GM21737 (cell line): ENCODE data around the gene TRIM24.
"Not testable (repeated sequence)": the region's sequence is repeated elsewhere in the genome, so short reads cannot be mapped to it uniquely, and the experiment has no call there.

Experiments used
- ATAC-seq: cut with Tn5 transposase; IDR thresholded peaks from one replicate; pipeline ENCODE4 v1.9.1; 2021; ENCODE audit warnings: mild to moderate bottlenecking, moderate library complexity; ENCODE audit not compliant: unreplicated experiment

TRIM24 gene

DNA sequence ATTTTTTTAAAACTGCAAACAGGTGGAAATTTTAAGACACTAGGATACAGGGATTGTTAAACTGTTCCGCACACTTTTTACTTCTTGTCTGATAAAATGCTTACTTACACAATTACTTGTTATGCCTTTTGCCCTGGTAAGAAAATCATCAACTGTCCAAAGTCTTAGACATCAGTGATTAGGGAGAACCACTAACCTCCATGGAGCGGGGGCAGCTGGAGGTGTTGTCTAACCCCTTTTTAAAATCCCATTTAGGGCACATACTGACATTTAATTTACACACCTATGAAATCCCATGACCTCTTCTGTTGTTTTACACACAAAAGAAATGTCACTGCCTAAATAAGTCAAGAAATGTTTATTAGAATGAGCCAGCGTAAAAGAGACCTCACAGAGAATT lies 65.7 kb downstream of the TRIM24 start:
- no peak for ATAC-seq

DNA sequence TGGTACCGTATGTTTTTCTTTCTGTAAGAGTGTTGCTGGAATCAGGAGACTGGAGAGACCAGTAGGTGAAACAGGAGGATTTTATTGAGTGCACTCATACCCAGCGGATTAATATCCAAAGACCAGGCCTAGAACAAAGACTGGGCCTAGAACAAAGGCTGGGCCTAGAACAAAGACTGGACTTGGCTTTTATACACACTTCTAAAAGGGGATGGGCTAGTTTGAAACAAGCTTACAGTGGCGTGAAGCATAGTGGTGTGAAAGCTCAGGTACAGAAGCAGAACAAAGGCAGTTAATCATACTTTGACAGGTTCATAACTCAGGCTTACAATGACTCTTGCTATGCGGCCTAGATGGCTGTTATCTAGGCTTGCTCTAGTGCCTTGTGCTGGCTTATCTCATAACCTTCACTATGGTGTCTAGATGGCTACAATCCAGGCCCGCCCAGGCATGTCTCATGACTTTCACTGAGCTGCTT lies 67.7 kb downstream of the TRIM24 start:
- no peak for ATAC-seq

DNA sequence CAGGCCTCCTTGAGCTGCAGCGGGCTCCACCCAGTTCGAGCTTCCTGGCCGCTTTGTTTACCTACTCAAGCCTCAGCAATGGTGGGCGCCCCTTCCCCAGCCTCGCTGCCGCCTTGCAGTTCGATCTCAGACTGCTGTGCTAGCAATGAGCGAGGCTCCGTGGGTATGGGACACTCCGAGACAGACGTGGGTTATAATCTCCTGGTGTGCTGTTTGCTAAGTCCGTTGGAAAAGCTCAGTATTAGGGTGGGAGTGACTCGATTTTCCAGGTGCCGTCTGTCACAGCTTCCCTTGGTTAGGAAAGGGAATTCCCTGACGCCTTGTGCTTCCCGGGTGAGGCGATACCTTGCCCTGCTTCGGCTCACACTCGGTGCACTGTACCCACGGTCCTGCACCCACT lies 76.8 kb downstream of the TRIM24 start:
- ATAC-seq, result not testable (repeated sequence)

DNA sequence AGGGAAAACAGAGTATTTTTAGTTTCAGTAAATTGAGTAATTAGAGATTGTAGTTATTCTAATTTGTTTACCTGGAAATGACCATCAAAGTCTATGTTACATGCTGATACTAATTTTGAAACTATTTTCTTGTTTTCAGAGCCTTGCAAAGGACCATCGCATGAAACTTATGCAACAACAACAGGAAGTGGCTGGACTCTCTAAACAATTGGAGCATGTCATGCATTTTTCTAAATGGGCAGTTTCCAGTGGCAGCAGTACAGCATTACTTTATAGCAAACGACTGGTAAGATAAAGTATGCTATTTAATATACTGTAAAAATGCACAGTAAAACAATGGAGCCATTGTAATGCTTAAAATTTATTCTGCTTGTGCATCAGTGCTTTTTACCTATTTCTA lies 78.5 kb downstream of the TRIM24 start:
- ATAC-seq, result no peak

DNA sequence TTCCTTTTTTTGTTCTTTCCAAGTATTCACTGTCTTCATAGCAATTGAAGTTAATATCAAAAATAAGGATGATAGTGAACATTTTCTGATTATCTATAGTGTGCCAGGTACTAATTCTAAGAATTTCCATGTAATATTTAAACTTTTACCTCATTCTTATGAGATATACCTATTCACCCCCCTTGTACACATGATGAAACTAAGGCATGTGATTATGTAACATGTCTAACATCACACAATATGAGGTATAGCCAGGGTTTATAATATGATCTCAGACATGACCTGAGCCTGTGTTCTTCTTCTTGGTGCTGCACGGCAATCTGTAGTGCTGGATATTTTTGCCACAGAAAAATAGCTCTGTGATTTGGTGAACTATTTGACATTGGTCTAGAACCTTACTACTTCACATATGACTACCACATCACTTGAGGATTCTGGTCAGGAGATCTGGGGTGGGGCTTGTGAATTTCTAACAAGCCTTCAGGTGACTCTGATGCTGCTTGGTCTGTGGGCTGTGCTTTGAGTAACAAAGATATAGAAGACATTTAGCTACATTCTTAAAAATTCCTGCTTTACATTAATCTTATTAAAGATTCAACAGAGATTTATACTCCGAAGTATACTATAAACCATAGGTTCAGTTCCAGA lies 79.1 kb downstream of the TRIM24 start:
- no peak for ATAC-seq

DNA sequence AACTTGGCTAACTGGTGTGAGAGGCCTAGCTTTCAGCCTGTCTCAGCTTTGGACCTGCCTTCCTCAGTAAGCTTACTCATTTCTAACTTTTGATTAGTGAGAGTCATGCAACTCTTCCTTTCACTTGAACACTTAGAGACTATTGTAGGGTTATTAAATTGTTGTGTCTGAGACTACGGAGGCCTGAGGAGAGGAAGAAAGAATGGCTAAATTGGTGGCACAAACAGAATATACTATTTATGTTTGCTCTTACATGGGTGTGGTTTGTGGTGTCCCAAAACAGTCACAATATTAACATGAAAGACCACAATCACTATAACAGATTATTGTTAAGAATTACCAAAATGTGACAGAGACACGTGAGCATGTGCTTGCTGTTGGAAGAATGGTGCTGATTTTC lies 82.1 kb downstream of the TRIM24 start:
- peak; percentile 85 for ATAC-seq

DNA sequence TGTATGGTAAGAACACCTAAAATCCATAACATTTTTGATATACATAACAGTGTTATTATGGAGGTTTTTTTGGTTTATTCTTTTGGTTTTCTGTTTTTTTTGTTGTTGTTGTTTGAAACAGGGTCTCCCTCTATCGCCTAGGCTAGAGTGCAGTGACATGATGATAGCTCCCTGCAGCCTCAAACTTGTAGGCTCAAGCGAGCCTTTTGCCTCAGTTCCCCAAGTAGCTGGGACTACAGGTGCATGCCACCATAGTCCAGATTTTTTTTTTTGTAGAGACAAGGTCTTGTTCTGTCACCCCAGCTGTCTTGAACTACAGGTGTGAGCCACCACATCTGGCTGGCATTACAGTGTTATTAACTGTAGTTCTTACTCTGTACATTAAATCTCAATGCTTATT lies 83.7 kb downstream of the TRIM24 start:
- ATAC-seq, result no peak

DNA sequence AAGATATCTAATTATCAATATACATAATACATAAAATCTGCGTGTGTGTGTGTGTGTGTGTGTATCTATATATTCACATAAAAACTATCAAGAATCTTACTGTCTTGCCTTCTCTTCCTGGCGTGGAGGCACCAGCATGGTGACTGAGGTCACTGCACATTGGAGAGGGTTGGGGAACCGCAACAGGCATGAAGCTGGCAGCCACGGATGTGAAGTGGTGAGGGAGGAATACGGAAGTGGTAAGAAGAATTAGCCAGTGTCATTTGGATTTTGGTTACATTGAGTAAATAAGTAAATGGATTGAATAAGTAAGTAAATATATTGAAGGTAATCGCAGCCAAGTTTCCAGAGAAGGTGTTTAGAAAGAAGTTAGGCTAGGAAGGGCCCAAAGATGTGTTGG lies 85.1 kb downstream of the TRIM24 start:
- ATAC-seq, result no peak

DNA sequence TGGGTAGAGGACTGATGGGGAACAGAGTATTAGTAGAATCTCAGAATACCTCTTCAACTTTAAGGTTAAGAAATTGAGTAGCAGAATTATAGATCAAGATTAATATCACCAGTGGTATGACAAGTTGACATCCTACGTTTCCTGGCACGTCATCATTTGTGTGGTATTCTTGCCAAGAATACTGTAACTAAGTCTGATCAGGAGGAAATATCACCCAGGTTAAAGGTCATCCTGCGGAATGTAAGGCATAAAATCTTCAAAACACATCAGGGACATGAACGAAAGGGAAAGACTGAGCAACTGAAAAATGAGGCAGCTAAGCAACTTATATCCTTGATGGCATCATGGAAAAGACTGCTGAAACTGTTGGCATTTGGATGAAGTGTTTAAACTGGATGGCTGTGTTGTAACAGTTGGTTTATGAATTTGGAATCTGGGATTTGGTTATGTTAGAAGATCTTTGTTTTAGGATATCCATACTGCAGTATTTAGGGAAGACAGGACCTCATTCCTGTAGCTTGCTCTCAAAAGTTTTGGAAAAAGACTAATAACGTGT lies 86.1 kb downstream of the TRIM24 start:
- ATAC-seq, result no peak

DNA sequence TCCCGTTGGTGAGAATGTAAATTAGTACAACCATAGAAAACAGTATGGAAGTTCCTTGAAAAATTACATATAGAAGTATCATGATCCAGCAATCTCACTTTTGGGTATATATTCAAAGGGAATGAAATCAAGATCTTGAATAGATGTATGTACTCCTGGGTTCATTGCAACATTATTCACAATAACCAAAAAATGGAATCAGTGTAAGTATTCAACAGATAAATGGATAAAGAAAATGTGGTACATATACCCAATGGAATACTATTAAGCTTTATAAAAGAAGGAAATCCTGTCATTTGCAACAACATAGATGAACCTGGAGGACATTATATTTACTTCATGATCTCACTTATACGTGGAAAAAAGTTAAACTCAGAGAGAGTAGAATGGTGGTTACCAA lies 86.8 kb downstream of the TRIM24 start:
- ATAC-seq, result no peak

DNA sequence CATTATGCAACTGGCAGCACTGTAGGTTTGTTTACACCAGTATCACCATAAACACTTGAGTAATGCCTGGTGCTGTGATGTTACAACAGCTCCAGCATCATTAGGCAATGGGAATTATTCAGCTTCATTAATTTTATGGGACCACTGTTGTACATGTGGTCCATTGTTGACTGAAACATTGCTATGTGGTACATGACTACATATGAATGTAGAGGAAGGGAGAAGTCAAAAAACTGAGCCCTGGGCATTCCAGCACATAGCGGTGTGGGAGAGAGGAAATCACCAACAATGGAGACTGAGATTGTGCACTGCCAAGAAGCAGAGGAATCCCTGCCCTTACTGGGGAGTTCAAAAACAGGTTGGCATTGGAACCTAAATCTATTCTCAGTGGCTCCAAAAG lies 89.0 kb downstream of the TRIM24 start:
- ATAC-seq, result no peak

DNA sequence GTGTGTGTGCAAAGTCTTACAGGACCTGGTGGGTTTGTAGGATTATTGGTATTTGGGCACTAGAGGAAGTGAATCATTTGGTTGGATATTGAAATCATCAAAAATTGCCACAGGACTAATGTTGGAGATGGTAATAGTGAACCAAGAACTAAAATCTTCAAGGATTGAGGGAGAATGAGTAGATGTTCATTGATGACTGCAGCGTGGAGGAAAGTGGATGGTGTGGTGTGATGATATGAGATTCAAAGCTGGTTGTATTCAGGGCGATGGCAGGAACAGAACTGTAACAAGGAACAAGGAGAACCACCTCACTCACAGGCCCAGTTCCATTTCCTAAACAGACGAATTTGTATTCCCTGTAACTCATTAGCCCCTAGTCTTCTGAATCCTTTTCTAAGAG lies 90.3 kb downstream of the TRIM24 start:
- ATAC-seq, result no peak

DNA sequence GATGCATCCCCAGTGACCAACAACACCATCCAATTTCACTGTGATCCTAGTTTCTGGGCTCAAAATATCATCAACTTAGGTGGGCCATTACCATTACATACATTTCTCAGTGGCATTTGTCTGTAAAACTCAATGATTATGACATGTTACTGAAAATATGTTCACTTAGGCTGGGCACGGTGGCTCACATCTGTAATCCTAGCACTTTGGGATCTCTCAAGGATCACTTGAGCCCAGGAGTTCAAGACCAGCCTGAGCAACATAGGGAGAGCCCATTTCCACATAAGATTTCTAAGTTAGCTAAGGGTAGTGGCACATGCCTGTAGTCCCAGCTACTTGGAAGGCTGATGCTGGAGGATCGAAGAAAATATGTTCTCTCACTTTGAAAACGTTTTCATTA lies 91.0 kb downstream of the TRIM24 start:
- ATAC-seq, result no peak

DNA sequence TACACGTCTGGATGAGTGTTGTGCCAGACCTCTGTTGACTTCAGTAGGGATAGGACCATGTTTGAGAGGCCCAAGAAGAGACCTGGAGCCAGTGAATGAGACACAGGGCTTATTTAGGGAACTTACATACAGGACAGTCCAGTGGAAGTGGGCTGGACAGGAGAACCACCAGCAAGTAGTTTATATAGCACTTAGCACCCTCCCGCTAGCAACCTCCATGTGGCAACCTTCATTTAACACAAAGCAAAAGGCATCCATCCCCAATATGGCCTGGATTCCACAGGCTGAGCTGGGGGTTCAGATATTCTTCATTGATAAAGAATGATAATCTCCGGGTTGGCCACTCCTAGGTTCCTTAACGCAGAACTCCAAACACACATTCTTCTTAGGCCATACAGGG lies 93.7 kb downstream of the TRIM24 start:
- no peak for ATAC-seq

DNA sequence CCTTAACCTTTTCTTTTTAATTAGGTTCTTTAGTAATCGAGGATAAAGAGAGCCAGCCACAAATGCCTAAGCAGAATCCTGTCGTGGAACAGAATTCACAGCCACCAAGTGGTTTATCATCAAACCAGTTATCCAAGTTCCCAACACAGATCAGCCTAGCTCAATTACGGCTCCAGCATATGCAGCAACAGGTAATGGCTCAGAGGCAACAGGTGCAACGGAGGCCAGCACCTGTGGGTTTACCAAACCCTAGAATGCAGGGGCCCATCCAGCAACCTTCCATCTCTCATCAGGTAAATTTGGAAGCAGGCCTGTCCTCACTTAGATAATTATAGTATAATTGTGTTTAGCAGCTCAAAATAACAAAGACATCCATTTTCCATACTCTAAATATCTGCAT lies 94.6 kb downstream of the TRIM24 start:
- no peak for ATAC-seq

DNA sequence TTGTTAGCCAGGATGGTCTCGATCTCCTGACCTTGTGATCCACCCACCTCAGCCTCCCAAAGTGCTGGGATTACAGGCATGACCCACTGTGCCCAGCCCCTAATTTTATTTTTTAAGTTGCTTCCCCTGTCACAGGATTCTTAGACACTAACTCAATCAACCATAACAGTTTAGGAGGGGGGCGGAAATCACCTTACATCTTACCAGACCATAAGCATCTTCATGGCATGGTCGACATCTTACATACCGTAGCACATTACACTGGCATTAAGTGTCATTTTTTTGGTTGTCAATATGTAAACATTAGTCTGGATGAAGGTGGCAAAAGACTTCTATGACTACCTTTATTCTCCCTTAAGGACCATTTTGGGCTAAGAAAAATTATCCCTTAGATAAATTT lies 95.6 kb downstream of the TRIM24 start:
- no peak for ATAC-seq

DNA sequence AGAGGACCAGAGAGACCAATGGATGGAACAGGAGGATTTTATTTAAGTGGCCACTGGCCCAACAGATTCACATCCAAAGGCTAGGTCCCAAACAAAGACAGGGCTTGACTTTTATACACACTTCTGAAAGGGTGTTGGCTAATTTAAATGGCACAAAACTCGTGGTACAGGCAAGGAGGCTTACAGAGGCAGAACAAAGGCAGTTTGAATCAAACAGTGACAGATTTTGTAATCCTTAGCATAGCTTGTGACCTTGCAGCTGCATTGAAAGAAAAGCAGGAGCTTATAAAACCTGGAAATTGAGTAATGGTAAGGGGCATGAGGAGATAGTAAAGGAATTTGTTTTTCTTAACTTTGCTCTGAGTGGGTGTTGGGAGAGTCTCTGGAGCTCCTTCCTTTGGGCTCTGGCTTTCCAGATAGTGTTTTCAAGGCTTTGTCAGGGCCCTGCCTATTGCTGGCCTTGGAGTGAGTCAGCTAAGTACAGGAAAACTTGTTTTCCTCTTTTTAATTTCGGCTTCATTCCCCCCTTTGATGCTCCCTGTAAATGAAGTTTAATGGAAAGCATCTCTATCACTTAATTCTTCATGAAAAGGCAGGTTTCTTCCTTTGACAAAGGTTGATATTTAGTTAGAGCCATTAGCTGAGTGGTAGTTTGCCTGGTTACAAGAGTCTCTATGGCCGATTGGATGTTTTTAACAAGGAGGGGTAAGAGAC lies 96.9 kb downstream of the TRIM24 start:
- ATAC-seq, result no peak

DNA sequence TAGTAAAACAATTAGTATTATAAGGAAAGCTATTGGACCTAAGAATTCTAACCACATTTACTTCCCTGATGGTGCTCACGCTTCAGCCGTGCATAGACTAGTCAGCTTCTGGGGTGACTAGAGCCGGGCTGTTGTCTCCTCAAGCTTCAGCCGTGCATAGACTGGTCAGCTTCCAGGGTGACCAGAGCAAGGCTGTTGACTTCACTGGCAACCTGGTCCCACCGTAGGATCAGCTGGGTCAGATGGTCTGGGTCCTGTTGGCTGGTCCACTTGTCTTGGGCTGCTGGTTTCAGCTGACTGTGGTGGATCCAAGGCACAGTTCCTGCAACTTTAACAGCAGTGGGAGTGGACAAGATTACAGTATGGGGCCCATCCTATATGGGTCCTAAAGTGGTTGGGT lies 99.4 kb downstream of the TRIM24 start:
- ATAC-seq, result no peak

DNA sequence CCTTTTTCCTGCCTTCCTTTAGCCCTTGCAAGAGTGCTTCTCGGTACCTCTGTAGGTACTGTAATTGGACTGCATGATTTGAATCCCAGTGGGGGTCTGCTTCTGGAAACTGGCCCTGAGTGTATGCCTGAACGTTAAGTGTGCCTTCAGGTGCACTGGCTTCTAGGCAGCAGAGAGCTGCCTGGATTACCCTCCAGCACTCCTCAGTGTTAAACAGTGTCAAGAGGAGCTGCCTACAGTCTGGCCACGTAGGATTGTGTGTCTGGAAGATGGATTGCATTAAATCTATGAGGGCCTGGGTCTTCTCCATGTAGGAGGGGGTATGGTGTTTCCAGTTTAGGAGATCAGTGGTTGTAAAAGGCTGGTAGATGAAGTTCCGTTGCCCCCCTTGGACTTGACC lies 103.7 kb downstream of the TRIM24 start:
- ATAC-seq, result no peak

DNA sequence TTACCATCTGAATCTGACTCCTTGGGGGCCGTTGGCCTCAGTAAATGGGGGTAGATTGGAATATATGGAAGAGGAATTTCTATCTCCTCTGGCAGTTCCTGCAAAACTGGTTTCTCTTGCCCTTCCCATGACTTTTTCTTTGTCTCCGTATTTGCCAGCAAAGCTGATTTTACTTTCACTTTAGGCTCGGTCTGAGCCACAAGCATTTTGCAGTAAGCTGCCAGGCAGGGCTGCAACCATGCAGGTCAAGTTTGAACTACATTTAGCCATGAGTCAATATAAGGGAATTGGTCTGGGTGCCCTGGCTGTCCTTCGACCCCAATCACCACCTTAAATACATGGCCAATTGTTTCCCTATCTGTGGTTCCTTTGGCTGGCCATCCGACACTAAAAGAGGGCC lies 104.3 kb downstream of the TRIM24 start:
- no peak for ATAC-seq

DNA sequence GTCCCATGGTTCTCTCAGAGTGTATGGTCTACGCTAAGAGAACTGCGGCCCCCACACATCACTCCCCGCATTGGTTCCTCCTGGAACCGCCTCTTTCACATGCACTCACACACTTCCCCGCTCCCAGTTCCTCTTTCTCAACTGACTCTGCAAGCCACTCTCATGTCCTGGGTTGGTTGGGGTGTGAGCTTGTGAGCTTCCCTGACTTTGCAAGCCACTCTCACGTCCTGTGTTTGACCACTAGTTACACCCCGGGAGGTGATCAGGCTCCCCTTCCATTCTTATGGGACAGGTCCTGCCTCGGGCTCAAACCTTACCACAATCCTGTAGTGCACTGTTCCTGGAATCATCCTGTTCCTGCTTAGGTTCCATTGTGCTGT lies 105.0 kb downstream of the TRIM24 start:
- ATAC-seq, result no peak

DNA sequence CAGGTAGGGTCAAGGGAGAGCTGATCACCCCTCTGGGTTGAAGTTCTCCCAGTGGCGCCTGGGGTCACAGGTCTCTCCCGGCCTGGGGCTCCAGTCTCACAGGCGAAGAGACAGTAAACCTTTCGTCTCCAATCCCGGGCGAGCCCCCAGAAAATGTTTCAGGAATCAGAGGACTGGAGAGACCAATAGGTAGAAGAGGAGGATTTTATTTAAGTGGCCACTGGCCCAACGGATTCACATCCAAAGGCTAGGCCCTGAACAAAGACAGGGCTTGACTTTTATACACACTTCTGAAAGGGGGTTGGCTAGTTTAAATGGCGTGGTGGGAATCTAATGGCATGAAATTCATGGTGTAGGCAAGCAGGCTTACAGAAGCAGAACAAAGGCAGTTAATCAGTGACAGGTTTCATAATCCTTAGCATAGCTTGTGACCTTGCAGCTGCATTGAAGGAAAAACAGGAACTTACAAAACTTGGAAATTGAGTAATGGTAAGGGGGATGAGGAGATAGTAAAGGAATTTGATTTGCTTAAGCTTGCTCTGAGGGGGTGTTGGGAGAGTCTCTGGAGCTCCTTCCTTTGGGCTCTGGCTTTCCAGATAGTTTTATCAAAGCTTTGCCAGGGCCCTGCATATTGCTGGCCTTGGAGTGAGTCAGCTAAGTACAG lies 105.5 kb downstream of the TRIM24 start:
- ATAC-seq, result no peak
